OCI-LY7 (cell line): Measurements from ENCODE around the gene EFCAB5.

Experiments used
- CTCF ChIP-seq: fragments of 200-600 bp; sonication (generic); conservative IDR thresholded peaks from 2 replicates; pipeline ENCODE4 v1.5.1; 2014; ENCODE audit warnings: mild to moderate bottlenecking, antibody characterized with exemption, low read length, moderate library complexity, mixed read lengths
- EZH2phosphoT487 ChIP-seq: fragments of 200-600 bp; sonication (generic); IDR thresholded peaks from 2 replicates; pipeline ENCODE4 v1.6.1; 2018; ENCODE audit warnings: low read depth, borderline replicate concordance, mild to moderate bottlenecking, mixed run types, antibody characterized with exemption, low read length, moderate library complexity, mixed read lengths

GRCh38 chr17:30132615-30133014 is 191.2 kb downstream of the EFCAB5 start:
- TF ChIP-seq CTCF (no peak), EZH2phosphoT487 (no peak)
